Measurements from ENCODE around the gene MRPL50. TPM values are rescaled to one million over a fixed set of nuclear protein-coding genes. Genes with fewer than 3 reads are reported as not detected.

MRPL50 gene
- total RNA-seq, 1 experiment from 2014 or later, result 20.0 TPM

DNA sequence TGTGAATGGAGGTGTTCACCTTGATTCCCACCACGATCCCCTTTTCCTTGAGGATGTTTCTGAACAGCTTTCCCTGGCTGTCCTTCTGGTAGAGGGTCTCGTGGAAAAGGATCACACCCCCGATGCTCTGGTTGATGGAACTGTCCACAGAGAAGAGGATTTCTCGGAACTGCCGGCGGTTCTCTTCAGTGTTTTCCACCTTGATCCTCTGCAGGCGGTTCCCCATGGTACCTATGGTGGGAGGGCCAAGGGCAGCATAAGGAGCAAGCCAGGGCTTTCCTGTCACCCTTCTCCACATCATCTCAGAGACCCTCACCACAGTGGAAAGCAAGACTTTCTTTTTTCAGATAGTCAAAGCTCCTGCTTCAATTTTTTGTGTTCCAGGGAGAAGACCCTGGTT, 31.3 kb upstream of the MRPL50 start:
- DNase-seq, result no peak
- Histone ChIP-seq H4K91ac (ENCODE audit: insufficient read length, low read depth, low read length) (no peak overlapping the region), H3K9me3 (ENCODE audit: control insufficient read depth, low read depth, low read length) (no peaks in the 10 kb centered on the region), H2AFZ (ENCODE audit: low read length) (no peak overlapping the region), H4K20me1 (ENCODE audit: control insufficient read depth, insufficient read depth, insufficient read length) (no peaks in the 10 kb centered on the region), H3K4ac (ENCODE audit: low read depth, low read length) (no peak overlapping the region), H3K79me2 (ENCODE audit: insufficient read depth, low read length) (no peaks in the 10 kb centered on the region), H3K27me3 (ENCODE audit: insufficient read depth, low read length) (no peaks in the 10 kb centered on the region), H3K4me1 (ENCODE audit: insufficient read depth, low read length) (no peaks in the 10 kb centered on the region), H3K9ac (ENCODE audit: extremely low read depth, insufficient read length, low read length) (no peak overlapping the region), H2BK120ac (ENCODE audit: low read depth, low read length, poor library complexity, severe bottlenecking) (no peak overlapping the region), H3T11ph (ENCODE audit: low read length) (no peak overlapping the region), H3K18ac (ENCODE audit: insufficient read length, low read depth, low read length) (no peak overlapping the region), H2BK5ac (ENCODE audit: insufficient read length, low read length) (no peak overlapping the region), H3K27ac (ENCODE audit: insufficient read length, low read depth, low read length) (no peak overlapping the region), H3K23me2 (ENCODE audit: insufficient read length, low read depth, low read length, poor library complexity, severe bottlenecking) (no peaks in the 10 kb centered on the region), H2BK12ac (ENCODE audit: insufficient read length, low read depth, low read length) (no peak overlapping the region), H3K4me2 (ENCODE audit: insufficient read depth, insufficient read length, low read length) (no peak overlapping the region), H2BK20ac (ENCODE audit: low read depth, low read length, poor library complexity, severe bottlenecking) (no peak overlapping the region), H3K23ac (ENCODE audit: insufficient read length, low read depth, low read length) (no peak overlapping the region), H3K56ac (ENCODE audit: insufficient read length, low read depth, low read length) (no peak overlapping the region), H2AK5ac (ENCODE audit: insufficient read length, low read length) (no peak overlapping the region), H4K8ac (replicated peaks; ENCODE audit: insufficient read length, low read depth, low read length) (no peak overlapping the region), H4K5ac (ENCODE audit: insufficient read length, low read depth, low read length) (no peak overlapping the region), H2BK15ac (ENCODE audit: low read depth, low read length) (no peak overlapping the region), H3K79me1 (ENCODE audit: insufficient read depth, low read depth, low read length, poor library complexity, severe bottlenecking) (no peaks in the 10 kb centered on the region), H3K14ac (ENCODE audit: insufficient read depth, low read length) (no peak overlapping the region)
- H3K36me3 Mint-ChIP-seq (ENCODE audit: insufficient read depth in 1 of 3, low read depth in 3 of 3), result no peaks in the 10 kb centered on the region
- H3K27ac Mint-ChIP-seq, result no peak overlapping the region
- H3K27me3 Mint-ChIP-seq (ENCODE audit: low read depth), result peaks cover 1% of the 10 kb centered on the region
- no CpG with 5 or more reads among the region's 7 CpGs for WGBS (ENCODE audit: extremely low coverage, insufficient read length, low lambda C conversion rate)
- no peaks in the 10 kb centered on the region for H3K4me1 Mint-ChIP-seq
- H3K4me3 Mint-ChIP-seq, result no peak overlapping the region
- H3K9me3 Mint-ChIP-seq, result no peaks in the 10 kb centered on the region
- TF ChIP-seq CTCF (conservative IDR thresholded peaks at IDR 0.05), result no peak

Measured in H9 (cell line).